Mesenchymal stem cell (in vitro differentiated cells and primary cell): Measurements from ENCODE around the gene GARIN5B.

Experiments used
- DNase-seq: peaks from one replicate; pipeline ENCODE4 v3.0.0-alpha.2; 2013
- H2AFZ ChIP-seq: one replicate; pipeline ENCODE4 v1.6.1; 2013; ENCODE audit warnings: low read depth, mild to moderate bottlenecking, control low read depth, inconsistent platforms, low read length, moderate library complexity
- H2AK5ac ChIP-seq: 2 replicates; pipeline ENCODE4 v1.6.1; 2013; ENCODE audit warnings: low read length, moderate library complexity, mild to moderate bottlenecking, inconsistent platforms; ENCODE audit not compliant: severe bottlenecking
- H2BK120ac ChIP-seq: one replicate; pipeline ENCODE4 v1.6.1; 2013; ENCODE audit warnings: low read depth, mild to moderate bottlenecking, inconsistent platforms, low read length, moderate library complexity
- H2BK12ac ChIP-seq, 2 experiments: one replicate each; pipeline ENCODE4 v1.6.1; 2013; ENCODE audit warnings: inconsistent platforms in 2 of 2, low read length in 2 of 2, mild to moderate bottlenecking in 2 of 2, moderate library complexity in 2 of 2, control low read depth in 1 of 2
- H2BK15ac ChIP-seq: one replicate; pipeline ENCODE4 v1.6.1; 2013; ENCODE audit warnings: mild to moderate bottlenecking, low read depth, inconsistent platforms; ENCODE audit not compliant: poor library complexity, severe bottlenecking
- H2BK5ac ChIP-seq: 2 replicates; pipeline ENCODE4 v1.6.1; 2013; ENCODE audit warnings: low read depth, mild to moderate bottlenecking, low read length, control low read depth, inconsistent platforms; ENCODE audit not compliant: poor library complexity, severe bottlenecking
- H3K14ac ChIP-seq, 2 experiments: one replicate each; pipeline ENCODE4 v1.6.1; 2013; ENCODE audit warnings: inconsistent platforms in 2 of 2, low read length in 2 of 2, control low read depth in 1 of 2, mild to moderate bottlenecking in 1 of 2, moderate library complexity in 1 of 2
- H3K18ac ChIP-seq, 2 experiments: one replicate each; pipeline ENCODE4 v1.6.1; 2013; ENCODE audit warnings: inconsistent platforms in 2 of 2, low read length in 2 of 2, control low read depth in 1 of 2, low read depth in 1 of 2, mild to moderate bottlenecking in 1 of 2
- H3K23ac ChIP-seq, 2 experiments: one replicate each; pipeline ENCODE4 v1.6.1; 2013; ENCODE audit warnings: inconsistent platforms in 2 of 2, low read length in 2 of 2, mild to moderate bottlenecking in 2 of 2, moderate library complexity in 2 of 2, control low read depth in 1 of 2
- H3K27ac ChIP-seq: 2 replicates; pipeline ENCODE4 v1.5.1; 2013; ENCODE audit warnings: mild to moderate bottlenecking, moderate library complexity, low read length, control low read depth, inconsistent platforms; ENCODE audit not compliant: poor library complexity, severe bottlenecking
- H3K27me3 ChIP-seq, 2 experiments: 2 replicates each; pipeline versions ENCODE4 v1.6.1 to v1.7.0; 2013; ENCODE audit warnings: low read length in 2 of 2, mild to moderate bottlenecking in 2 of 2, moderate library complexity in 2 of 2, control low read depth in 1 of 2, inconsistent platforms in 1 of 2; ENCODE audit not compliant: control insufficient read depth in 1 of 2, insufficient read depth in 1 of 2
- H3K36me3 ChIP-seq, 2 experiments: 2 replicates each; pipeline versions ENCODE4 v1.6.1 to v1.7.0; 2013; ENCODE audit warnings: low read length in 2 of 2, control low read depth in 1 of 2, inconsistent platforms in 1 of 2, low read depth in 1 of 2, mild to moderate bottlenecking in 1 of 2; ENCODE audit not compliant: insufficient read depth in 2 of 2, control insufficient read depth in 1 of 2
- H3K4ac ChIP-seq, 2 experiments: one replicate each; pipeline ENCODE4 v1.6.1; 2013; ENCODE audit warnings: inconsistent platforms in 2 of 2, low read length in 2 of 2, mild to moderate bottlenecking in 2 of 2, moderate library complexity in 2 of 2, control low read depth in 1 of 2, low read depth in 1 of 2
- H3K4me1 ChIP-seq: 2 replicates; pipeline ENCODE4 v1.6.1; 2013; ENCODE audit warnings: low read depth, low read length, control low read depth; ENCODE audit not compliant: control insufficient read depth, insufficient read depth
- H3K4me2 ChIP-seq: 2 replicates; pipeline ENCODE4 v1.6.1; 2013; ENCODE audit warnings: low read length, mild to moderate bottlenecking, inconsistent platforms; ENCODE audit not compliant: poor library complexity, severe bottlenecking
- H3K4me3 ChIP-seq, 2 experiments: 2 replicates each; pipeline versions ENCODE4 v1.5.1 to v1.7.0; 2013; ENCODE audit warnings: low read length in 2 of 2, mild to moderate bottlenecking in 2 of 2, control low read depth in 1 of 2, low read depth in 1 of 2; ENCODE audit not compliant: insufficient read depth in 1 of 2
- H3K79me1 ChIP-seq: replicated peaks from 2 replicates; pipeline ENCODE4 v1.6.1; 2013; ENCODE audit warnings: mild to moderate bottlenecking, control low read depth, low read length, inconsistent platforms; ENCODE audit not compliant: poor library complexity, severe bottlenecking
- H3K9ac ChIP-seq: 2 replicates; pipeline ENCODE4 v1.7.0; 2013; ENCODE audit warnings: mild to moderate bottlenecking, low read length, moderate library complexity
- H3K9me3 ChIP-seq: 2 replicates; pipeline ENCODE4 v1.7.0; 2013; ENCODE audit warnings: mild to moderate bottlenecking, low read length; ENCODE audit not compliant: control insufficient read depth
- H4K8ac ChIP-seq: one replicate; pipeline ENCODE4 v1.6.1; 2013; ENCODE audit warnings: inconsistent platforms, mild to moderate bottlenecking, low read length, moderate library complexity
- H4K91ac ChIP-seq: one replicate; pipeline ENCODE4 v1.6.1; 2013; ENCODE audit warnings: mild to moderate bottlenecking, low read length, inconsistent platforms
- WGBS: methylation state at CpG from one replicate; pipeline ENCODE4 v1.1.7; 2013; ENCODE audit warnings: mixed read lengths; 5-methylcytosine and 5-hydroxymethylcytosine counted together

The GARIN5B gene

DNA sequence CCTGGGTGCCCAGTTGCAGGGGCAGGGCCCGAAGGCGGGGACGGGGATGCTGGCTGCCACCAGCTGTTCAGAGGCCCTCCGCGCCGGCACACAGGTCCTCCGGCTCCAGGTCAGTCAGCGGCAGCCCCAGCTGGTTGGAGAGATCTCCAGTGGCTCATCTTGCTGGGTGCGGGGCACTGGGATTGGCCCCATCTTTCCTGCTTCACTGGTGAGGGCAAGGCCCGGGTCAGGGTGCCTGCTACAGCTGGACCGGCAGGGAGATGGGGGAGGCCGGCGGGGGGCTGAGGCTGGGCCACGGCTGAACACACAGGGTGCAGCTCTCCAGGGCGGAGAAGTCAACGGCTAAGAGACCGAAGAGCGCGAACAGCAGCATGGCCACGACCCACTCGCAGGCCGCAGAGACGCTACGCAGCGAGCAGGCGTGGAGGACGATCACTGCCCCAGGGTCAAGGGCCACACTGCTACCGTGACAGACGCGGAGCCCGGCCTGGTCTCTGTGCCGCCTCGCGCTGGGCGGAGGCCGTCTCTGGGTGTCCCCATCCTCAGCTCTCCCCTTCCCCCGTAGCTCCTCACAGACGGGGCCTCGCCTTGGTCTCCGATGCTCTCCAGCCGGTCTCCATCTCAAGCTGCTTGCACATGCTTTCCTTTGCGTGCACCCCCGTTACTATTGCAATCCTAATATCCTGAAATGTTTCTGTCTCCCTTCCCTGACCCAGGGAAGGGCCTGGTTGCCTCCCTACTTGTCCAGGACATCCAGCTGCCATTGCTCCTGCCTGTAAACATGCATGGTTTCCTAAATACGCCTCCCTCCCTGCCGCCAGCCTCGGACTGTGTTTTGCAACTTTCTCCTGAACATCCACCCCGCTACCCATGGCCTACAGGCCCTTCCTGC is 50.2 kb downstream of the GARIN5B start:
- Histone ChIP-seq H3K4me2 (no peak overlapping the region), H3K9ac (no peak overlapping the region), H3K9me3 (peaks cover 3% of the 10 kb centered on the region), H3K14ac (peak overlapping the region in 1 of 2 experiments; percentile 76), H3K4me1 (peaks cover 5% of the 10 kb centered on the region), H3K36me3 (peaks cover 10 to 41% of the 10 kb centered on the region in 2 experiments), H3K4me3 (peak overlapping the region in 1 of 2 experiments; percentile 20), H2AFZ (no peak overlapping the region), H3K27me3 (no peaks in the 10 kb centered on the region), H3K79me1 (no peaks in the 10 kb centered on the region), H3K23ac (peak overlapping the region in 1 of 2 experiments; percentile 65), H3K27ac (no peak overlapping the region), H2BK120ac (no peak overlapping the region), H2AK5ac (no peak overlapping the region), H4K91ac (no peak overlapping the region), H2BK15ac (no peak overlapping the region), H2BK5ac (no peak overlapping the region), H3K18ac (no peak overlapping the region), H4K8ac (no peak overlapping the region), H2BK12ac (no peak overlapping the region), H3K4ac (no peak overlapping the region)
- 93% methylated on average over 47 of the region's 47 CpGs for WGBS
- DNase-seq = no peak

GRCh38 chr19:55311797-55312196 is 51.3 kb downstream of the GARIN5B start:
- Histone ChIP-seq H3K79me1 (no peaks in the 10 kb centered on the region), H2BK12ac (no peak overlapping the region), H3K18ac (no peak overlapping the region), H2AK5ac (no peak overlapping the region), H2BK5ac (no peak overlapping the region), H2AFZ (no peak overlapping the region), H3K27ac (no peak overlapping the region), H3K4ac (no peak overlapping the region), H3K27me3 (no peaks in the 10 kb centered on the region), H3K4me2 (no peak overlapping the region), H3K23ac (no peak overlapping the region), H4K91ac (no peak overlapping the region), H3K4me3 (no peak overlapping the region), H3K36me3 (peaks cover 14 to 45% of the 10 kb centered on the region in 2 experiments), H2BK15ac (no peak overlapping the region), H3K9ac (no peak overlapping the region), H4K8ac (no peak overlapping the region), H3K9me3 (peaks cover 3% of the 10 kb centered on the region), H3K14ac (no peak overlapping the region), H3K4me1 (peaks cover 5% of the 10 kb centered on the region), H2BK120ac (no peak overlapping the region)
- WGBS = over 99% methylated on average over 12 of the region's 18 CpGs
- no peak for DNase-seq

GRCh38 chr19:55311397-55311796 is 51.7 kb downstream of the GARIN5B start:
- WGBS = 96% methylated on average over 9 of the region's 9 CpGs

DNA sequence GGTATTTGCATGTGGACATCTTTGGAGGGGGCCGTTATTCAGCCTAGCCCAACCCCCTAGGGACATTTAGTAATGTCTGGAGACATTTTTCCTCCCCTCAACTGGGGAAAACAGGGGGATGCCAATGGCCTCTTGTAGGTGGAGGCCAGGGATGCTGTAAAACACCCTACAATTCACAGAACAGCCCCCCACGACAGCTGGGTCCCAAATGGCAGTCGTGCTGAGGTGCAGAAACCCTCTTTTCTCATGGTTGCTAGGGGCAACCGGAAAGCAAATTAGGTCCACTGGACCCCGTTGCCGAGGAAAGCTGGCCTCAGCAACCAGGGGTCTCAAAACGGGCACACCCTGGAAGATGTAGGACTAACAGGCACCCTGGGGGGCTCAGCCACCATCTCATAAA is 52.6 kb downstream of the GARIN5B start:
- WGBS = 84% methylated on average over 7 of the region's 7 CpGs
- no peaks in the 10 kb centered on the region for H3K79me1 ChIP-seq
- H4K91ac ChIP-seq = no peak overlapping the region
- no peak overlapping the region for H3K4me2 ChIP-seq
- no peak overlapping the region for H2BK5ac ChIP-seq
- no peak overlapping the region for H3K9ac ChIP-seq
- no peak overlapping the region for H3K27ac ChIP-seq
- H2AK5ac ChIP-seq = no peak overlapping the region
- DNase-seq = no peak
- H4K8ac ChIP-seq = no peak overlapping the region
- no peaks in the 10 kb centered on the region for H3K27me3 ChIP-seq
- no peak overlapping the region for H3K18ac ChIP-seq
- H2BK120ac ChIP-seq = no peak overlapping the region
- H2BK12ac ChIP-seq = no peak overlapping the region
- H3K23ac ChIP-seq = no peak overlapping the region
- no peak overlapping the region for H2AFZ ChIP-seq
- no peak overlapping the region for H3K4ac ChIP-seq
- no peak overlapping the region for H3K4me3 ChIP-seq
- no peak overlapping the region for H2BK15ac ChIP-seq
- H3K14ac ChIP-seq = no peak overlapping the region
- H3K9me3 ChIP-seq = no peaks in the 10 kb centered on the region
- peaks cover 26 to 55% of the 10 kb centered on the region in 2 experiments for H3K36me3 ChIP-seq
- peaks cover 5% of the 10 kb centered on the region for H3K4me1 ChIP-seq

More at GRCh38 chr19:55311397-55311796, 51.7 kb downstream of the GARIN5B start:
- no peak for DNase-seq
- H2BK15ac ChIP-seq = no peak overlapping the region
- no peak overlapping the region for H4K8ac ChIP-seq
- H3K4me2 ChIP-seq = no peak overlapping the region
- H3K27me3 ChIP-seq = no peaks in the 10 kb centered on the region
- no peak overlapping the region for H3K9ac ChIP-seq
- no peak overlapping the region for H2BK12ac ChIP-seq
- H3K4me3 ChIP-seq = no peak overlapping the region
- H3K9me3 ChIP-seq = peaks cover 3% of the 10 kb centered on the region
- peaks cover 5% of the 10 kb centered on the region for H3K4me1 ChIP-seq
- no peak overlapping the region for H2AK5ac ChIP-seq
- peaks cover 18 to 49% of the 10 kb centered on the region in 2 experiments for H3K36me3 ChIP-seq
- H3K14ac ChIP-seq = no peak overlapping the region
- no peak overlapping the region for H3K18ac ChIP-seq
- H2BK120ac ChIP-seq = no peak overlapping the region
- no peaks in the 10 kb centered on the region for H3K79me1 ChIP-seq
- H2BK5ac ChIP-seq = no peak overlapping the region
- H2AFZ ChIP-seq = no peak overlapping the region
- no peak overlapping the region for H3K23ac ChIP-seq
- no peak overlapping the region for H3K4ac ChIP-seq
- H4K91ac ChIP-seq = no peak overlapping the region
- H3K27ac ChIP-seq = no peak overlapping the region
